ENCODE data around the gene OPN3.

OPN3 gene

DNA sequence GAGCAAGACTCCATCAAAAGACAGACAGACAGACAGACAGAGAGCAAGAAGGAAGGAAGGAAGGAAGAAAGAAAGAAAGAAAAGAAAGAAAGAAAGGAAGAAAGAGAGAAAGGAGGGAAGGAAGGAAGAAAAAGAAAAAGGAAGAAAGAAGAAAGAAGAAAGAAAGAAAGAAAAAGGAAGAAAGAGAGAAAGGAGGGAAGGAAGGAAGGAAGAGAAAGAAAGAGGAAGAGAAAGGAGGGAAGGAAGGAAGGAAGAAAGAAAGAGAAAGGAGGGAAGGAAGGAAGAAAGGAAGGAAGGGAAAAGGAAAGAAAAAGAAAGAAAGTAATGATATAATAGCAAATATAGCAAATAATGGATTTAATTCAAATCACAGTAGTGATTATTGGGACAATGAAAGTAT, 32.7 kb downstream of the OPN3 start:
- Mint-ChIP-seq H3K27me3 (ENCODE audit: low read depth, poor library complexity) (no peaks in the 10 kb centered on the region), H3K9me3 (no peaks in the 10 kb centered on the region), H3K4me1 (peaks cover 8% of the 10 kb centered on the region), H3K36me3 (ENCODE audit: low read depth) (peaks cover 19% of the 10 kb centered on the region), H3K27ac (no peak overlapping the region), H3K4me3 (no peak overlapping the region)
- DNase-seq: no peak
- TF ChIP-seq, protein P1, sequence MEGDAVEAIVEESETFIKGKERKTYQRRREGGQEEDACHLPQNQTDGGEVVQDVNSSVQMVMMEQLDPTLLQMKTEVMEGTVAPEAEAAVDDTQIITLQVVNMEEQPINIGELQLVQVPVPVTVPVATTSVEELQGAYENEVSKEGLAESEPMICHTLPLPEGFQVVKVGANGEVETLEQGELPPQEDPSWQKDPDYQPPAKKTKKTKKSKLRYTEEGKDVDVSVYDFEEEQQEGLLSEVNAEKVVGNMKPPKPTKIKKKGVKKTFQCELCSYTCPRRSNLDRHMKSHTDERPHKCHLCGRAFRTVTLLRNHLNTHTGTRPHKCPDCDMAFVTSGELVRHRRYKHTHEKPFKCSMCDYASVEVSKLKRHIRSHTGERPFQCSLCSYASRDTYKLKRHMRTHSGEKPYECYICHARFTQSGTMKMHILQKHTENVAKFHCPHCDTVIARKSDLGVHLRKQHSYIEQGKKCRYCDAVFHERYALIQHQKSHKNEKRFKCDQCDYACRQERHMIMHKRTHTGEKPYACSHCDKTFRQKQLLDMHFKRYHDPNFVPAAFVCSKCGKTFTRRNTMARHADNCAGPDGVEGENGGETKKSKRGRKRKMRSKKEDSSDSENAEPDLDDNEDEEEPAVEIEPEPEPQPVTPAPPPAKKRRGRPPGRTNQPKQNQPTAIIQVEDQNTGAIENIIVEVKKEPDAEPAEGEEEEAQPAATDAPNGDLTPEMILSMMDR (IDR thresholded peaks at IDR 0.05): no peak

DNA sequence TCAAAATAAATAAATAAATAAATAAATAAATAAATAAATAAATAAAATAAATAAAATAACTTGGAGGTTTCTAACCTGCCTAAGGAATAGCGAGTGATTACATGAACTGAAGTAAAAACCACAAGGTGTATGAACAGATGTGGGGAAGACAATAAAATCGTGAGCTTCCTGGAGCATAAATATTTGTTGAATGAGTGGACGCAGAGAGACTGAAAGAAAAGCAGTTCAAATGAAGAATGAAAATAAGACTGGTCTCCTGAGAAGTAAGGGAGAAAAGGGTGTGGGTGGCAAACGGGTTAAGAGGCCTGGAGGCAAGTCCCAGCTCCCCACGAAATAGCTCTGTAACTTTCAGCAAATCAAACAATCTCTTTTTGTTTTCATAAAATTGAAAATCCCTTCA, 33.6 kb downstream of the OPN3 start:
- Mint-ChIP-seq H3K4me3 (no peak overlapping the region), H3K27ac (no peak overlapping the region), H3K9me3 (no peaks in the 10 kb centered on the region), H3K36me3 (ENCODE audit: low read depth) (peaks cover 28% of the 10 kb centered on the region), H3K4me1 (peaks cover 8% of the 10 kb centered on the region), H3K27me3 (ENCODE audit: low read depth, poor library complexity) (no peaks in the 10 kb centered on the region)
- TF ChIP-seq, protein P1 (IDR thresholded peaks at IDR 0.05): no peak
- no peak for DNase-seq

DNA sequence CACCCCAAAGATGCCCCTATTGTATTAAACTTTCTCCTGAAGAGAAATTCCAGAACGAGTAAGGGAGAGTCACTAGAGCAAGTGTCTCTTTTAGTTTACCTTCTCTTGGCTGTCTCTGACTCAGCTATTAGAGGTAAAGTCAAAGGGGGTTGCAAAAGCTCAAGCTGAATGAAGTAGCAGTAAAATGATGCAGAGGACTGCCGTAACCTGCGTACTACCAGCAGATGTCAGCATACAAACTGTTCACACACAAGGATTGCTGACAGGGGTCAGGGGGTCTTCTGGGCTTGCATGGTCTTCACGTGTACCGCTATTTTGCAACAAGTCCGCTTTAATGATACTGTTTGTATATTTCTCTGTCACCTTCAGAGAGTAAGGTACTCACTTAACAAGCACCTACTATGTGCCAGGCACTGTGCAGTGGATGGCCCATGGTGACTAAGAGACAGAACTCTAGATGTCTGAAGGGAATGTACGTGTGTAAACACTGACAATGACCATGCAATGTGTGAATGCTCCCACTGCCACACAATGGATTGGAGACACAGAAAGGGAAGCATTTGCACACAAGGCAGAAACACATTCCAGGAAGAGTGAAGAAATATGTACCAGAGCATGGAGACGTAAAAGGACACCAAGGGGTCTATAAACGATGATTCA, 34.9 kb downstream of the OPN3 start:
- H3K4me1 Mint-ChIP-seq: peaks cover 8% of the 10 kb centered on the region

DNA sequence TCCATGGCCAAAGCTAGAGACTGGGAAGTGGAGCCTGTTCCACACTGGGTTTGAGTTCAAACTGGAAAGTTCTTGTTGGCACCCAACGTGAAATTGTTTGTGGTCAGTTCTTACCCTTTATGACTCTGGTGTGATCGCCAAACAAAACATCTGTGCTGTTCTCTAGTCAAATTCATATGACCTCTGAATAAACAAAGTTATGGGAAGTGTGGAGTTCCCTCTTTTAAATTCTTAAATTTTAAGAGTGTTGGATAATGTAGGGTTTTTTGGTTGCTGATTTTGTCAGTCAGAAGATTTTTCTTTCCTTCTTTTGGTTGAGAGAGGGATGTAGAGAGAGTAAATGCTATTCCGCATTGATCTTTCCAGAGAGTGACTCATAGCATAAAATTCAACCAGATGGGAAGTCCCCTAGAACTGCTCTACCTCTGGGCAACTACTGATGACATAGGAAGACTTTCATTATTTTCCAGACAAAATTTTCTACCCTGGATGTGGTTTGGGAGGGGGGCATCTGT, 36.4 kb downstream of the OPN3 start:
- Mint-ChIP-seq H3K9me3 (no peaks in the 10 kb centered on the region), H3K4me1 (peaks cover 8% of the 10 kb centered on the region), H3K27me3 (ENCODE audit: low read depth, poor library complexity) (no peaks in the 10 kb centered on the region), H3K27ac (peak overlapping the region; percentile 21), H3K36me3 (ENCODE audit: low read depth) (peaks cover 43% of the 10 kb centered on the region), H3K4me3 (no peak overlapping the region)
- TF ChIP-seq, protein P1 (IDR thresholded peaks at IDR 0.05): no peak
- DNase-seq: no peak

More for the DNA sequence above, 34.9 kb downstream of the OPN3 start:
- DNase-seq: no peak
- H3K27me3 Mint-ChIP-seq (ENCODE audit: low read depth, poor library complexity): no peaks in the 10 kb centered on the region
- TF ChIP-seq, protein P1 (IDR thresholded peaks at IDR 0.05): peak; percentile 37
- H3K4me3 Mint-ChIP-seq: no peak overlapping the region
- no peaks in the 10 kb centered on the region for H3K9me3 Mint-ChIP-seq
- peaks cover 40% of the 10 kb centered on the region for H3K36me3 Mint-ChIP-seq (ENCODE audit: low read depth)
- peak overlapping the region; percentile 80 for H3K27ac Mint-ChIP-seq

DNA sequence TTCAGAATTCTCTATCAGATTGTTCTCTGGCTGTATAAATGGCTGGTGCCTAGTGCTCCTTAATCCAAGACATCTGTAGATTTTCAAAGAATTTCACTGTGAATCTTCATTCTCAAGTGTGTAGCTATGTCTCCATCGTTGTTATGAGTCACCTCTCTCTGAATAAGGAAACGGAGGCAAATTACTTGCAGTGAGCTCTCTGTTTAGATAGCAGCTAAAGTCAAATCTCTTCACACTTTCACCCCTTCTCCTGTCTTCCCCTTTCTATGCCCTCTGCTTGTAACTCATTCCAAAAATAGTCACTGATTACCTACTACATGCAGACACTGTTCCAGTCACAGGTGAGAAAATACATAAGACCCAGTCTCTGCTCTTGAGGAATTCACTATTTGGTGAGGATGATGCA, 39.7 kb downstream of the OPN3 start:
- H3K36me3 Mint-ChIP-seq (ENCODE audit: low read depth): peaks cover 52% of the 10 kb centered on the region
- no peaks in the 10 kb centered on the region for H3K9me3 Mint-ChIP-seq
- H3K4me3 Mint-ChIP-seq: no peak overlapping the region
- no peaks in the 10 kb centered on the region for H3K27me3 Mint-ChIP-seq (ENCODE audit: low read depth, poor library complexity)
- TF ChIP-seq, protein P1 (IDR thresholded peaks at IDR 0.05): no peak
- H3K27ac Mint-ChIP-seq: peak overlapping the region; percentile 10
- DNase-seq: no peak
- H3K4me1 Mint-ChIP-seq: peaks cover 7% of the 10 kb centered on the region

DNA sequence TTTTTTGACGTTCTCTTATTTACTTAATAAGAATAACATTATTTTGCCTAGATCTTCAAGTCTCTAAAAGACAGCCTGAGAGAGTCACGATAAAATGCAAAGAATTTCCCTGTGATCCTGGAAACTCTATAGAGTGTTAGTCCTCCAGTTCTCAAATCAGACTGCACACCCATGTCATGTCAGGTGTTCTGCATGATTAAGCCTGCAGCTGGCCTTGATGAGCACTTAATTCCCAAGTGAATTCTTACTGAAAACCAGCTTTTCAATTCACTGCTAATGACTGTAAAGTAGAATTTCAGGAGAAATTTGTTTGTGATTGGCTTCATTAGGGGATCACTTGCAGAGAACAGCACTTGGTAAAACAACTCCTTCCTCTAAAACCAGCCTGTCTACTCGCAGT, 41.9 kb downstream of the OPN3 start:
- Mint-ChIP-seq H3K27ac (no peak overlapping the region), H3K4me3 (no peak overlapping the region), H3K9me3 (no peaks in the 10 kb centered on the region), H3K27me3 (ENCODE audit: low read depth, poor library complexity) (no peaks in the 10 kb centered on the region), H3K4me1 (peaks cover 5% of the 10 kb centered on the region), H3K36me3 (ENCODE audit: low read depth) (peaks cover 54% of the 10 kb centered on the region)
- DNase-seq: no peak
- TF ChIP-seq, protein P1 (IDR thresholded peaks at IDR 0.05): no peak

Measured in nephron progenitor cell (in vitro differentiated cells).